Cerebellar cortex (tissue), 1 donor: Measurements from ENCODE around the gene TRIM41.
"Not testable (repeated sequence)": the region's sequence is repeated elsewhere in the genome, so short reads cannot be mapped to it uniquely, and the experiment has no call there.

Experiments used
- DNase-seq: peaks from one replicate; pipeline ENCODE4 v3.0.0-alpha.2; 2015; ENCODE audit warnings: low spot score

Gene TRIM41

DNA sequence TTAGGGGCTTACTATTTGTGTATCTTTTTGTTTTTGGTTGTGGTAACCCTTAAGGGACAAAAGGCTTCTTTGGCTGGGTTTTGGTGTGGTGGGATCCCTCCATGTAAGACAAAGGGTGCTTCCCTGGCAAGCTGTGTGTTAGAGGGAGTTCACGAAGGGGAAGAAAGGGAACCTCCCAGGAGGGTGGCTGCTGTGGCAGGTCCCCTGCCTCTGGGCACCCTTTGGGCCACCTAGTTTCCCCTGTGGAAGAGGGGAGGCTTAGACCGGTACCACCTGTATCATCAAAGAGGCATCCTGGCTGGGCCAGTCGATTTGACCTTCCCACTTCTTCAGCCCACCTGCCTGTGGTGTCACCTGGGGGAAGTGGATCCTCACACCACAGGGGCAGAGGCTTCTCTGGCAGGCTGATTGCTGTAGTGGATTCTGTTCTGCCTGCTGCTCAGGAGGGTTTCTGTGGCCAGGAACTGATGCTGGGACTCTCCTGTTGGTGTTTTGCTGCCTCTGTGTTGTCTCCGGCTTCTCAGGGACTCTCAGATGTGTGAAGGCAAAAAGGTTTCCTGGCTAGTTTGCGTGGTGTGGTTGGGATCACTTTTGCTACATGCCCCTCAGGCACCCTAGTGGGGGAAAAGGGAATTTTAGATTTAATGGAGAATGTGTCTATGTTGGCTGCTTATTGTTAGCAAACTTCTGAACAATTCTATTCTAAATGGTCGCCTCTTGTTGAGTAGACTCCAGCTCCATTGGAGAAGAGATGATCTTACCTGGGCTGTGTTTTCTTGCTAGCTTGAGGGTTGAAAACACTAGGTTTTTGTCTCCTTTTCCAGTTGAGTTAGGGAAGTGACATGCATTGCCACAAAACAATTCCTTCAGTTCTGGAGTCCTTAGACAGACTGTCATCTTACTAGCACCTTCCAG lies 61.0 kb downstream of the TRIM41 start:
- not testable (repeated sequence) for DNase-seq
